ENCODE measurements around the gene GRAMD4. TPM values are rescaled to one million over a fixed set of nuclear protein-coding genes. Genes with fewer than 3 reads are reported as not detected.

The GRAMD4 gene
- total RNA-seq, 1 donor from 2014 or later: 71.4 TPM

- peaks cover 5% of the 10 kb centered on the region for H3K4me1 ChIP-seq
- TF ChIP-seq, protein P1, sequence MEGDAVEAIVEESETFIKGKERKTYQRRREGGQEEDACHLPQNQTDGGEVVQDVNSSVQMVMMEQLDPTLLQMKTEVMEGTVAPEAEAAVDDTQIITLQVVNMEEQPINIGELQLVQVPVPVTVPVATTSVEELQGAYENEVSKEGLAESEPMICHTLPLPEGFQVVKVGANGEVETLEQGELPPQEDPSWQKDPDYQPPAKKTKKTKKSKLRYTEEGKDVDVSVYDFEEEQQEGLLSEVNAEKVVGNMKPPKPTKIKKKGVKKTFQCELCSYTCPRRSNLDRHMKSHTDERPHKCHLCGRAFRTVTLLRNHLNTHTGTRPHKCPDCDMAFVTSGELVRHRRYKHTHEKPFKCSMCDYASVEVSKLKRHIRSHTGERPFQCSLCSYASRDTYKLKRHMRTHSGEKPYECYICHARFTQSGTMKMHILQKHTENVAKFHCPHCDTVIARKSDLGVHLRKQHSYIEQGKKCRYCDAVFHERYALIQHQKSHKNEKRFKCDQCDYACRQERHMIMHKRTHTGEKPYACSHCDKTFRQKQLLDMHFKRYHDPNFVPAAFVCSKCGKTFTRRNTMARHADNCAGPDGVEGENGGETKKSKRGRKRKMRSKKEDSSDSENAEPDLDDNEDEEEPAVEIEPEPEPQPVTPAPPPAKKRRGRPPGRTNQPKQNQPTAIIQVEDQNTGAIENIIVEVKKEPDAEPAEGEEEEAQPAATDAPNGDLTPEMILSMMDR (IDR thresholded peaks at IDR 0.05): no peak
- H3K27ac ChIP-seq: no peak overlapping the region
- no peaks in the 10 kb centered on the region for H3K9me3 ChIP-seq
- DNase-seq (no peak), ATAC-seq (no peak)
- no peaks in the 10 kb centered on the region for H3K27me3 ChIP-seq
- H3K4me3 ChIP-seq: no peak overlapping the region
- intact Hi-C loops (cut with DNase I): no loop called here
- no peaks in the 10 kb centered on the region for H3K36me3 ChIP-seq
These were observed 15.1 kb upstream of the GRAMD4 start for GRCh38 chr22:46605117-46605516.

DNA sequence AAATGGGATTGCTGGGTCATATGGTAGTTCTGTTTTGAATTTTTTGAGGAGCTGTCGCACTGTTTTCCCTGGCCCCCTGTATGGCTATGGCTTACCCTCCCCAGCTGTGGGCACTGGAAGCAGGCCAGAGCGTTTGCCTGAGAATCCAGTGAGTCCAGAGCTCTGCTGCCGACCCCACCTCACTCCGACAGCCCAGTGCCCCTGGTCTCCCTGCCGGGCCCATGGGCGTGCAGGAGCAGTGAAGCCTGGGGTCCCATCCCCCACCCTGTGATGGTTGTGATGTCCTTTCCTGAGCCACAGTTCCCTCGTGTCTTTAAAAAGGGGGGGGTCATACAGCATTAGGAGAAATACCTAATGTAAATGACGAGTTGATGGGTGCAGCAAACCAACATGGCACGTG, 13.3 kb upstream of the GRAMD4 start:
- H3K4me1 ChIP-seq: no peaks in the 10 kb centered on the region

DNA sequence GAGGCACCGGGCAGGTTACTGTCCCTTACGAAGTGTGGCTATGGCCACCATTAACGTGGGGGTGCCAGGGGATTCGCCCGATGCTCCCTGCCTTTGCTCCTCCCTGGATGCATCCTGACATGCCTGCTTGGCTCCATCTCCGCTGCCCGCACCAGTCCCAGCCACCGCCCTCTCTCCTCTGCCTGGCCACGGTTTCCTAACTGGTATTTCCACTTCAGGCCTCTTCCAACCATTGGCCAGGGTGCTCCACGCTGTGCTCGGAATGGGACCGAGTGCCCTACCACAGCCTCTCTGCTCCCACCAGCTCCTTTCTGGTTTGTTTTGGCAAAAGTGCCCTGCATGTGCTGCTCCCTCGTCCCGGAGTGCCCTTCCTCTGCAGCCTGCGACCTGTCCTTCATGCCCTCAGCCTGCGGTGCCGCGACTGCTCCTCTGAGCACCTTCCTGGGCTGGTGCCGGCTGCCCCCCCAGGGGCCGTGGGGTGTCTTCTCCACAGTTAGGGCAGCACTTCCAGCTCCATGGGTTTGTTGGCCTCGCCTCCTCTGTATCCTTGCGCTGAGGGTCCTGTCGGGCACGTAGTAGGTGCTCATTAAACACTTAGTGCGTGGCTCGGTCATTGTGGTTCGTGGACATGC, 12.6 kb upstream of the GRAMD4 start:
- DNase-seq (no peak), ATAC-seq (peak; percentile 89)
- Histone ChIP-seq H3K4me1 (peaks cover 6% of the 10 kb centered on the region), H3K27me3 (no peaks in the 10 kb centered on the region), H3K27ac (no peak overlapping the region), H3K36me3 (no peaks in the 10 kb centered on the region), H3K4me3 (no peak overlapping the region), H3K9me3 (no peaks in the 10 kb centered on the region)
- TF ChIP-seq, protein P1 (IDR thresholded peaks at IDR 0.05): no peak
- intact Hi-C loops (cut with DNase I): no loop called here

More for the DNA sequence above, 13.3 kb upstream of the GRAMD4 start:
- intact Hi-C loops (cut with DNase I): no loop called here
- ATAC-seq: no peak
- H3K27me3 ChIP-seq: no peaks in the 10 kb centered on the region
- no peak overlapping the region for H3K27ac ChIP-seq
- H3K9me3 ChIP-seq: no peaks in the 10 kb centered on the region
- H3K36me3 ChIP-seq: no peaks in the 10 kb centered on the region
- no peak for DNase-seq
- TF ChIP-seq, protein P1 (IDR thresholded peaks at IDR 0.05): no peak
- H3K4me3 ChIP-seq: no peak overlapping the region

GRCh38 chr22:46609175-46609690, 11.0 kb upstream of the GRAMD4 start:
- Histone ChIP-seq H3K4me3 (no peak overlapping the region), H3K27ac (no peak overlapping the region), H3K4me1 (peaks cover 20% of the 10 kb centered on the region), H3K9me3 (no peaks in the 10 kb centered on the region), H3K36me3 (no peaks in the 10 kb centered on the region), H3K27me3 (no peaks in the 10 kb centered on the region)
- intact Hi-C loops (cut with DNase I): no loop called here
- TF ChIP-seq, protein P1 (IDR thresholded peaks at IDR 0.05): no peak
- DNase-seq: no peak
- ATAC-seq: no peak

- DNase-seq: no peak
- H3K27me3 ChIP-seq: no peaks in the 10 kb centered on the region
- H3K9me3 ChIP-seq: no peaks in the 10 kb centered on the region
- TF ChIP-seq, protein P1 (IDR thresholded peaks at IDR 0.05): no peak
- no peak overlapping the region for H3K4me3 ChIP-seq
- no peak for ATAC-seq
- no peaks in the 10 kb centered on the region for H3K36me3 ChIP-seq
- H3K27ac ChIP-seq: no peak overlapping the region
- intact Hi-C loops (cut with DNase I): no loop called here
- H3K4me1 ChIP-seq: peaks cover 20% of the 10 kb centered on the region
These were observed 10.4 kb upstream of the GRAMD4 start for GRCh38 chr22:46609724-46610201.

Data from upper lobe of right lung (tissue), 1 donor.